Astrocyte (in vitro differentiated cells and primary cell): Measurements from ENCODE around the gene LRRC9.

Source experiments
- EZH2 ChIP-seq: IDR thresholded peaks from 2 replicates; pipeline ENCODE4 v1.6.1; 2012; ENCODE audit warnings: mild to moderate bottlenecking, low read length, inconsistent platforms; ENCODE audit not compliant: insufficient read depth
- TF ChIP-seq, protein P1 (sequence below): IDR thresholded peaks from 2 replicates; pipeline ENCODE4 v1.5.1; 2011; ENCODE audit warnings: low read depth, mild to moderate bottlenecking, inconsistent platforms, low read length, moderate library complexity; ENCODE audit not compliant: insufficient read depth

DNA sequence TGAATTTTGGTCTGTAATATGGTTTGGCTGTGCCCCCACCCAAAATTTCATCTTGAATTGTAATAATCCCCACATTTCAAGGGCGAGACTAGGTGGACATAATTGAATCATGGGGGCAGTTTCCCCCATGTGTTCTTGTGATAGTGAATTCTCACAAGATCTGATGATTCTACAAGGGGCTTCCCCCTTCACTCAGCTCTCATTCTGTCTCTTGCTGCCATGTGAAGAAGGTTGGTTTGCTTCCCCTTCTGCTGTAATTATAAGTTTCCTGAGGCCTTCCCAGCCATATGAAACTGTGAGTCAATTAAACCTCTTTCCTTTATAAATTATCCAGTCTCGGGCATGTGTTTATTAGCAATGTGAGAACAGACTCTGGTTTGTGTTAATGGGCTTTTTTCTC lies 5.9 kb downstream of the LRRC9 start:
- TF ChIP-seq, protein P1, sequence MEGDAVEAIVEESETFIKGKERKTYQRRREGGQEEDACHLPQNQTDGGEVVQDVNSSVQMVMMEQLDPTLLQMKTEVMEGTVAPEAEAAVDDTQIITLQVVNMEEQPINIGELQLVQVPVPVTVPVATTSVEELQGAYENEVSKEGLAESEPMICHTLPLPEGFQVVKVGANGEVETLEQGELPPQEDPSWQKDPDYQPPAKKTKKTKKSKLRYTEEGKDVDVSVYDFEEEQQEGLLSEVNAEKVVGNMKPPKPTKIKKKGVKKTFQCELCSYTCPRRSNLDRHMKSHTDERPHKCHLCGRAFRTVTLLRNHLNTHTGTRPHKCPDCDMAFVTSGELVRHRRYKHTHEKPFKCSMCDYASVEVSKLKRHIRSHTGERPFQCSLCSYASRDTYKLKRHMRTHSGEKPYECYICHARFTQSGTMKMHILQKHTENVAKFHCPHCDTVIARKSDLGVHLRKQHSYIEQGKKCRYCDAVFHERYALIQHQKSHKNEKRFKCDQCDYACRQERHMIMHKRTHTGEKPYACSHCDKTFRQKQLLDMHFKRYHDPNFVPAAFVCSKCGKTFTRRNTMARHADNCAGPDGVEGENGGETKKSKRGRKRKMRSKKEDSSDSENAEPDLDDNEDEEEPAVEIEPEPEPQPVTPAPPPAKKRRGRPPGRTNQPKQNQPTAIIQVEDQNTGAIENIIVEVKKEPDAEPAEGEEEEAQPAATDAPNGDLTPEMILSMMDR = no peak
- TF ChIP-seq EZH2 = no peak
